ENCODE results near the gene EMP3.

DNA sequence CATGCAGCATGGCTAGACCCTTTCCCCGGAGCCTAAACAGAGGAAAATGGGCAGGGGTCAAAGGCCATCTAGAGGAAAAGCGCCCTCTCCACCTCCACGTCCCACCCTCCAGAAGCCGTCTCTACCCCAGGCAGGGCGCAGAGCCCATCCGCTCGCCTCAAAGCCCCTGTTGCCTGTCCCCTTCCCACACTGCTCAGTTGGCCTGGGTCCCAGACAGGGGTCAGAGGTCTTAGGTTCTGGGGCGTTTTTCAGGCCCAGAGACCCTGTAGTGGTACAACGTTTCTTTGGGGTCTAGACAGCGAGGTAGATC, 38.1 kb downstream of the EMP3 start:
- peak in 1 of 2 donors; percentile 6 for TF ChIP-seq POLR2A (IDR thresholded peaks at IDR 0.05)
- TF ChIP-seq CTCF (IDR thresholded peaks at IDR 0.05), result no peak

Data from adrenal gland (tissue), 5 donors.